Measurements from ENCODE around the gene ARMC2. TPM values are rescaled to one million over a fixed set of nuclear protein-coding genes. Genes with fewer than 3 reads are reported as not detected.

ARMC2 gene
- total and polyA plus RNA-seq, 2 donors (not counting 3 experiments of a cell fraction or from before 2014, with no cell fraction given) = 1.7 to 3.7 TPM

GRCh38 chr6:108888052-108888451, 39.8 kb downstream of the ARMC2 start:
- Histone ChIP-seq H2AFZ (ENCODE audit: low read depth, low read length) (no peak overlapping the region), H3K4me3 (replicated peaks in 1 of 3; ENCODE audit: insufficient read depth in 1 of 3, low read depth in 1 of 3, low read length in 3 of 3) (no peak overlapping the region), H4K20me1 (replicated peaks; ENCODE audit: control insufficient read depth, extremely low read depth, insufficient read depth, low read length) (no peaks in the 10 kb centered on the region), H3K27ac (ENCODE audit: insufficient read depth, low read depth, low read length) (no peak overlapping the region), H3K27me3 (ENCODE audit: control insufficient read depth in 2 of 2, insufficient read depth in 2 of 2, low read length in 2 of 2) (no peaks in the 10 kb centered on the region), H3K79me2 (ENCODE audit: control insufficient read depth, insufficient read depth, low read length) (no peaks in the 10 kb centered on the region), H3K36me3 (ENCODE audit: control insufficient read depth in 2 of 2, extremely low read depth in 1 of 2, insufficient read depth in 2 of 2, low read length in 2 of 2) (no peaks in the 10 kb centered on the region), H3K4me1 (ENCODE audit: control insufficient read depth, extremely low read depth, insufficient read depth, low read length) (no peaks in the 10 kb centered on the region), H3K9ac (replicated peaks; ENCODE audit: extremely low read depth, insufficient read depth, low read length) (no peak overlapping the region), H3K9me3 (replicated peaks; ENCODE audit: control insufficient read depth, insufficient read depth, low read length) (no peaks in the 10 kb centered on the region), H3K4me2 (ENCODE audit: insufficient read depth, low read length) (no peak overlapping the region), H3K9me1 (replicated peaks; ENCODE audit: control insufficient read depth, extremely low read depth, insufficient read depth, low read length) (no peaks in the 10 kb centered on the region)
- intact Hi-C loops (cut with micrococcal nuclease) = no loop called here
- FAIRE-seq (no peak), DNase-seq (ENCODE audit: low read depth, low spot score) (no peak)
- TF ChIP-seq MYC (IDR thresholded peaks at IDR 0.05; ENCODE audit: low read depth, low read length) (no peak), POLR2A (IDR thresholded peaks at IDR 0.05; ENCODE audit: low read depth, low read length) (no peak), GATA2 (IDR thresholded peaks at IDR 0.05; ENCODE audit: insufficient read depth, insufficient read length, low read depth, low read length) (no peak), POLR2AphosphoS5 (IDR thresholded peaks at IDR 0.05; ENCODE audit: insufficient read depth, low read depth, low read length) (no peak), JUN (IDR thresholded peaks at IDR 0.05; ENCODE audit: borderline replicate concordance, insufficient read depth, insufficient read length, low read depth) (no peak), FOS (IDR thresholded peaks at IDR 0.05; ENCODE audit: borderline replicate concordance, insufficient read depth, low read length) (no peak), MAX (IDR thresholded peaks at IDR 0.05; ENCODE audit: insufficient read depth, insufficient read length) (no peak), CTCF (IDR thresholded peaks at IDR 0.05; ENCODE audit: extremely low read depth in 1 of 2, insufficient read depth in 1 of 2, low read depth in 1 of 2, low read length in 2 of 2) (no peak)
- BruUV-seq (replicated peaks) = no TSS peak
- ChIA-PET POLR2A (no interaction called here), CTCF (no interaction called here)
- dilution Hi-C loops (cut with MboI; ENCODE audit: extremely low pct_ligation_motif_present, low sequenced_read_pairs) = no loop called here
